ENCODE results near the gene FAM43A. TPM values are rescaled to one million over a fixed set of nuclear protein-coding genes. Genes with fewer than 3 reads are reported as not detected.

The FAM43A gene
- total RNA-seq, 1 donor from 2014 or later, result 2.9 TPM

DNA sequence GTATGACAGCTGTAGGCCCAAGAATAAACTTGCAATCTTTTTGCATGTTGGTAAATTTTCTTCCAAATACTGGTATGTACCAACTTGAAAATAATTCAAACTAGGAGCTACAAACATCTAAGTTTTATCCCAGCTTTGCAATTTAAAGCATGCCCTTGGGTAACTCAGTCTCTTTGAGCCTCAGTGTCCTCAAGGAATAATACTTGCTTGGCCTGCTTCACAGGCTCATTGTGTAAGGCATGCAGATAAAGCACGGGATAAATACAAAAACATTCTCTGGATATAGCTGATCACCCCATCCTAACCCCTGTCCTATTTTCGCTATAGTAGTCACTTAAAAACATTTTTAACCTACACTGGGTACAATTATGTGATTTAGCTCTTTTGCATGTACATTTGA lies 42.9 kb upstream of the FAM43A start:
- DNase-seq (ENCODE audit: low read depth) (no peak), FAIRE-seq (no peak)
- Histone ChIP-seq H3K36me3 (ENCODE audit: control insufficient read depth, insufficient read depth, low read length) (peaks cover 3% of the 10 kb centered on the region), H3K27me3 (ENCODE audit: control insufficient read depth, insufficient read depth, low read length) (no peaks in the 10 kb centered on the region), H3K4me3 (ENCODE audit: low read depth, low read length) (no peak overlapping the region)
- TF ChIP-seq, protein P1, sequence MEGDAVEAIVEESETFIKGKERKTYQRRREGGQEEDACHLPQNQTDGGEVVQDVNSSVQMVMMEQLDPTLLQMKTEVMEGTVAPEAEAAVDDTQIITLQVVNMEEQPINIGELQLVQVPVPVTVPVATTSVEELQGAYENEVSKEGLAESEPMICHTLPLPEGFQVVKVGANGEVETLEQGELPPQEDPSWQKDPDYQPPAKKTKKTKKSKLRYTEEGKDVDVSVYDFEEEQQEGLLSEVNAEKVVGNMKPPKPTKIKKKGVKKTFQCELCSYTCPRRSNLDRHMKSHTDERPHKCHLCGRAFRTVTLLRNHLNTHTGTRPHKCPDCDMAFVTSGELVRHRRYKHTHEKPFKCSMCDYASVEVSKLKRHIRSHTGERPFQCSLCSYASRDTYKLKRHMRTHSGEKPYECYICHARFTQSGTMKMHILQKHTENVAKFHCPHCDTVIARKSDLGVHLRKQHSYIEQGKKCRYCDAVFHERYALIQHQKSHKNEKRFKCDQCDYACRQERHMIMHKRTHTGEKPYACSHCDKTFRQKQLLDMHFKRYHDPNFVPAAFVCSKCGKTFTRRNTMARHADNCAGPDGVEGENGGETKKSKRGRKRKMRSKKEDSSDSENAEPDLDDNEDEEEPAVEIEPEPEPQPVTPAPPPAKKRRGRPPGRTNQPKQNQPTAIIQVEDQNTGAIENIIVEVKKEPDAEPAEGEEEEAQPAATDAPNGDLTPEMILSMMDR (IDR thresholded peaks at IDR 0.05; ENCODE audit: insufficient read depth, low read length, severe bottlenecking), result no peak

DNA sequence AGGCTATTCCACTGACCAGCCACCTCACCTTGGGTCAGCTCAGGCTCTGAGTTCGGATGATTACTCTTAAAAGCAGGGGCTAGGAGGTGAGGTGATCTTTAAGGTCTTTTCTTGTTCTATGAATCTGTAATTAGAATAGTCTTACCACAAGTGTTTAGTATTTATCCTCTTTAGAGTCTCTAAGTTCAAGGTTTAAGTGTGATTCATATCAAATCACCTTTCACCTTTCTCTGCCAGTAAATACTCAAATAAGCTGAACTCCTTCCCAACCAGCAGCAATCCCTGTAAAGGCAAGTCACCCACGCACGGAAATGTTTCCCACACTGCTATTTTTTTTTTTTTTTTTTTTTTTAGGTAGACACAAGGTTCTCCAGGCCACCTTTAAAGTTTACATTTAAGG lies 37.9 kb upstream of the FAM43A start:
- TF ChIP-seq, protein P1 (IDR thresholded peaks at IDR 0.05; ENCODE audit: insufficient read depth, low read length, severe bottlenecking), result no peak
- FAIRE-seq (no peak), DNase-seq (ENCODE audit: low read depth) (no peak)
- Histone ChIP-seq H3K36me3 (ENCODE audit: control insufficient read depth, insufficient read depth, low read length) (peaks cover 10% of the 10 kb centered on the region), H3K4me3 (ENCODE audit: low read depth, low read length) (no peak overlapping the region), H3K27me3 (ENCODE audit: control insufficient read depth, insufficient read depth, low read length) (no peaks in the 10 kb centered on the region)

DNA sequence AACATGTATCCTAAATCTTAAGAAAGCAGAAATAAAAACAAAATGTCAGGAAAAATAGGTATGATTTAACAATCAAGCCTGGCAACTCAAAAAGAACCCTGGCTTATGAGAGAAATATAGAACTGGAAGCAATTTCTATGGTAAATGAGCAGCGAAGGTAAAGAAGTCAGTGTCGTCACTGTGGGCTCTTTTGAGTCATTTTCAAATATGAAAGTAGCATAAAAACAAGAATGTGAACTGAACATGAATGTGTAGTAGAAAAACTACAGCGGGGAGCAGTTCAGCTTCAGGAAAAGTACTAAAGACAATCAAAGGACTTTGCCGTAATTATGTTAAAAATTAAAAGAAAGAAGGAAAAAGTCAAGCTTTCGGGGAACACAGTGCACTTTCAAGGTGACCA lies 31.2 kb upstream of the FAM43A start:
- no peaks in the 10 kb centered on the region for H3K27me3 ChIP-seq (ENCODE audit: control insufficient read depth, insufficient read depth, low read length)
- FAIRE-seq (no peak), DNase-seq (ENCODE audit: low read depth) (no peak)
- H3K4me3 ChIP-seq (ENCODE audit: low read depth, low read length), result no peak overlapping the region
- TF ChIP-seq, protein P1 (IDR thresholded peaks at IDR 0.05; ENCODE audit: insufficient read depth, low read length, severe bottlenecking), result no peak
- peaks cover 16% of the 10 kb centered on the region for H3K36me3 ChIP-seq (ENCODE audit: control insufficient read depth, insufficient read depth, low read length)

DNA sequence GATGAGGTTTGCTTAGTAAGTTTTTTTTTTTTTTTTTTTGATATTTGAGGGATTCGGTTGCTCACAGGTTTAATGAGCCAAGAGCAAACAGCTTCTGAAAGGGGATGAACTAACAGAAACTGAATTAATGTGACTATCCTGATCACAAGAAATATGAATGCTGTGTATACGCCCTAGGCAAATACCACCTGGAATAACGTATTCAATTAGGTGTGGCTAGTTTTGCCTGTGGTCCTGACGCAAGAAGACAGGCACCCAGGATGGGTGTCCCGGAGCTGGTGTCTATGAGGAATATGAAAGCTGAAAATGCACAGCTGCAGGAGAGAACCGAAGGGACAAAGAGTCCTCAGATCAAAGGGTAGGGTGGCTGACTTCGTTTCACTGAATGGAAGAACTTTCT lies 28.2 kb upstream of the FAM43A start:
- Histone ChIP-seq H3K36me3 (ENCODE audit: control insufficient read depth, insufficient read depth, low read length) (peaks cover 9% of the 10 kb centered on the region), H3K27me3 (ENCODE audit: control insufficient read depth, insufficient read depth, low read length) (no peaks in the 10 kb centered on the region), H3K4me3 (ENCODE audit: low read depth, low read length) (no peak overlapping the region)
- DNase-seq (ENCODE audit: low read depth) (no peak), FAIRE-seq (no peak)
- TF ChIP-seq, protein P1 (IDR thresholded peaks at IDR 0.05; ENCODE audit: insufficient read depth, low read length, severe bottlenecking), result no peak

DNA sequence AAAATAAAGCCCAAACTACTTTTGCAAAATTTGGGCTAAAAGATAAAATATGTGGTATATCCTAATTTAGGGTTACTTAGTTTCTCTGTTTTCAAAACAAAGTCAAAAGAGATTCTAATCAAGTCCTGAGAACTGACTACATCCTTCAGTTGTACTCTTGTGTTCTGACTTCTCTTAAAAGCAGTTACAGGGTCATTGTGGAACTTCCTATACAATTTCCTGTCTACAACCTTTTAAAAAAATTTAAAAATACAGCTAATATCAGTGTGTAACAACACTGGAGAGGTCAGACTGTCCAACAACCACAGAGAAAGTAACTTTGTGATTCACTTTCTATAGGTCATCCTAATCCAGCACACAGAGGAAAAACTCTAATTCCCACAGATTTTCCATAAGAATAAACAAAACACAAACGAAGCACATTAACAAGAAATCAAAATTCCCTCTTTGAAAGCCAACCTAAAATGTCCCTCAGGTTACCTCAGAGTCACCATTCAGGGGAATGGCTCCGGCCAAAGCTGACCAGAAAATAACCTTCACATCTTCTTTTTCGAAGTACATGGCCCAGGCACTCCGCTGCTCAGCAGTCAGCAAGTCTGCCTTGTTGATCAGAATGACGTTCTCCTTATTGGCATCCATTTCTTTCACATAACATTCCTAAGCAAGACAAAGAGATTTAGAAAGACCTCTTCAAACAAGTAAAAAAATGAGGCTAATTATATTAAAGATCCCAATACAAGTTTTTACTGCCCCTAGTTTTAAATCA lies 27.0 kb upstream of the FAM43A start:
- Histone ChIP-seq H3K4me3 (ENCODE audit: low read depth, low read length) (no peak overlapping the region), H3K27me3 (ENCODE audit: control insufficient read depth, insufficient read depth, low read length) (no peaks in the 10 kb centered on the region), H3K36me3 (ENCODE audit: control insufficient read depth, insufficient read depth, low read length) (peaks cover 7% of the 10 kb centered on the region)
- TF ChIP-seq, protein P1 (IDR thresholded peaks at IDR 0.05; ENCODE audit: insufficient read depth, low read length, severe bottlenecking), result no peak
- DNase-seq (ENCODE audit: low read depth) (no peak), FAIRE-seq (no peak)

DNA sequence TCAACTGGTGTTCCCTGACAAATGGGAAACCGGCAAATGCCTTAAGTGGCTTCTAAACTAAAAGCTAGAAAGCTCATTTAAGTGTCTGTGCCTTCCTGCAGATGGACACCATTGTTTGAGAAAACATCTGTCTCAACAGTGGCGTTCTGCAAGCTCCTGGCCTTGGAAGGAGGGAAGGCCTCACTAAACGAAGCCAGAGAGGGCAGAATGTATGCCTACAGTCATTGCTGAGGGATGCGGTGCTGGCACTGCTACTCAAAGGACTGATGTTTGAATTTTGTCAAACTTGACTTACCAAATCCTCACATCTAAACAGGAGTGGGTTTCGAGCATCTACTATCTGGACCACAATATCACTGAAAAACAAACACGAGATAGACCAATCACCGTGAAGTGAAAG lies 25.9 kb upstream of the FAM43A start:
- H3K36me3 ChIP-seq (ENCODE audit: control insufficient read depth, insufficient read depth, low read length), result peaks cover 5% of the 10 kb centered on the region
- no peak overlapping the region for H3K4me3 ChIP-seq (ENCODE audit: low read depth, low read length)
- TF ChIP-seq, protein P1 (IDR thresholded peaks at IDR 0.05; ENCODE audit: insufficient read depth, low read length, severe bottlenecking), result no peak
- DNase-seq (ENCODE audit: low read depth), result no peak
- H3K27me3 ChIP-seq (ENCODE audit: control insufficient read depth, insufficient read depth, low read length), result no peaks in the 10 kb centered on the region
- no peak for FAIRE-seq

Measured in bronchial epithelial cell (primary cell).